Neuronal stem cell (in vitro differentiated cells): Measurements from ENCODE around the gene CCDC97.

Experiments
- DNase-seq: peaks from one replicate; pipeline ENCODE4 v3.0.0-alpha.2; 2013; ENCODE audit warnings: low spot score
- H2AFZ ChIP-seq: one replicate; pipeline ENCODE4 v1.6.1; 2013; ENCODE audit warnings: mild to moderate bottlenecking, low read length, inconsistent platforms
- H2AK5ac ChIP-seq: 2 replicates; pipeline ENCODE4 v1.6.1; 2013; ENCODE audit warnings: low read depth, mild to moderate bottlenecking, inconsistent platforms, low read length, moderate library complexity, mixed read lengths
- H2BK120ac ChIP-seq: 2 replicates; pipeline ENCODE4 v1.6.1; 2013; ENCODE audit warnings: low read depth, mild to moderate bottlenecking, inconsistent platforms, low read length, moderate library complexity, mixed read lengths
- H2BK12ac ChIP-seq: one replicate; pipeline ENCODE4 v1.6.1; 2013; ENCODE audit warnings: low read length, inconsistent platforms
- H2BK15ac ChIP-seq: 2 replicates; pipeline ENCODE4 v1.6.1; 2013; ENCODE audit warnings: mild to moderate bottlenecking, low read length, inconsistent platforms, mixed read lengths
- H2BK5ac ChIP-seq: one replicate; pipeline ENCODE4 v1.6.1; 2013; ENCODE audit warnings: inconsistent platforms, mild to moderate bottlenecking, low read length, moderate library complexity
- H3K14ac ChIP-seq: one replicate; pipeline ENCODE4 v1.6.1; 2013; ENCODE audit warnings: low read length, inconsistent platforms
- H3K18ac ChIP-seq: 2 replicates; pipeline ENCODE4 v1.6.1; 2013; ENCODE audit warnings: low read length, inconsistent platforms
- H3K23ac ChIP-seq: 2 replicates; pipeline ENCODE4 v1.6.1; 2013; ENCODE audit warnings: low read depth, mild to moderate bottlenecking, mixed read lengths, low read length, inconsistent platforms; ENCODE audit not compliant: poor library complexity
- H3K27ac ChIP-seq: replicated peaks from 3 replicates; pipeline ENCODE4 v1.5.1; 2013; ENCODE audit warnings: low read length, inconsistent platforms
- H3K27me3 ChIP-seq, 3 experiments: 2 replicates each; pipeline ENCODE4 v1.6.1; 2013; ENCODE audit warnings: low read length in 3 of 3, mild to moderate bottlenecking in 2 of 3, inconsistent platforms in 1 of 3, low read depth in 1 of 3, mixed read lengths in 1 of 3, moderate library complexity in 1 of 3; ENCODE audit not compliant: control insufficient read depth in 3 of 3, insufficient read depth in 3 of 3
- H3K36me3 ChIP-seq, 2 donors: replicated peaks in 1 of 2; 2 replicates each; pipeline ENCODE4 v1.6.1; 2013; ENCODE audit warnings: low read length in 2 of 2; ENCODE audit not compliant: control insufficient read depth in 2 of 2, insufficient read depth in 2 of 2
- H3K4ac ChIP-seq: 2 replicates; pipeline ENCODE4 v1.6.1; 2013; ENCODE audit warnings: inconsistent platforms, mild to moderate bottlenecking, low read length, moderate library complexity
- H3K4me1 ChIP-seq, 2 donors: 1 replicate in 1 of 2; 2 replicates in 1 of 2; pipeline ENCODE4 v1.6.1; 2013; ENCODE audit warnings: low read length in 2 of 2, low read depth in 1 of 2; ENCODE audit not compliant: control insufficient read depth in 2 of 2, insufficient read depth in 1 of 2
- H3K4me2 ChIP-seq: one replicate; pipeline ENCODE4 v1.6.1; 2013; ENCODE audit warnings: mild to moderate bottlenecking, low read length, inconsistent platforms; ENCODE audit not compliant: insufficient read depth, poor library complexity, severe bottlenecking
- H3K4me3 ChIP-seq, 2 donors: 2 replicates each; pipeline ENCODE4 v1.5.1; 2013; ENCODE audit warnings: low read length in 2 of 2, mild to moderate bottlenecking in 2 of 2, inconsistent platforms in 1 of 2, moderate library complexity in 1 of 2
- H3K79me1 ChIP-seq: one replicate; pipeline ENCODE4 v1.6.1; 2013; ENCODE audit warnings: low read depth, mild to moderate bottlenecking, inconsistent platforms, low read length, moderate library complexity
- H3K9ac ChIP-seq: one replicate; pipeline ENCODE4 v1.6.1; 2013; ENCODE audit warnings: mild to moderate bottlenecking, low read depth, low read length, inconsistent platforms; ENCODE audit not compliant: poor library complexity
- H3K9me3 ChIP-seq, 2 donors: replicated peaks in 1 of 2; 2 replicates each; pipeline versions ENCODE3 to v1.6.1; 2013; ENCODE audit warnings: low read length in 2 of 2, mild to moderate bottlenecking in 2 of 2, inconsistent platforms in 1 of 2, low read depth in 1 of 2, mixed read lengths in 1 of 2, moderate library complexity in 1 of 2; ENCODE audit not compliant: control insufficient read depth in 2 of 2, insufficient read depth in 1 of 2
- H4K8ac ChIP-seq: one replicate; pipeline ENCODE4 v1.6.1; 2013; ENCODE audit warnings: low read depth, mild to moderate bottlenecking, inconsistent platforms, low read length, moderate library complexity
- H4K91ac ChIP-seq: one replicate; pipeline ENCODE4 v1.6.1; 2013; ENCODE audit warnings: low read length, low read depth, mild to moderate bottlenecking, inconsistent platforms; ENCODE audit not compliant: poor library complexity
- WGBS, 2 donors: extraction: QIAGEN DNeasy Blood & Tissue Kit; methylation state at CpG; one replicate each; pipeline ENCODE4 v1.1.7; 2013; ENCODE audit warnings: missing lambda C conversion rate in 2 of 2, mixed read lengths in 1 of 2; ENCODE audit not compliant: insufficient read length in 2 of 2, insufficient replicate concordance in 1 of 2; ENCODE audit errors: extremely low coverage in 2 of 2; 5-methylcytosine and 5-hydroxymethylcytosine counted together

Gene CCDC97

DNA sequence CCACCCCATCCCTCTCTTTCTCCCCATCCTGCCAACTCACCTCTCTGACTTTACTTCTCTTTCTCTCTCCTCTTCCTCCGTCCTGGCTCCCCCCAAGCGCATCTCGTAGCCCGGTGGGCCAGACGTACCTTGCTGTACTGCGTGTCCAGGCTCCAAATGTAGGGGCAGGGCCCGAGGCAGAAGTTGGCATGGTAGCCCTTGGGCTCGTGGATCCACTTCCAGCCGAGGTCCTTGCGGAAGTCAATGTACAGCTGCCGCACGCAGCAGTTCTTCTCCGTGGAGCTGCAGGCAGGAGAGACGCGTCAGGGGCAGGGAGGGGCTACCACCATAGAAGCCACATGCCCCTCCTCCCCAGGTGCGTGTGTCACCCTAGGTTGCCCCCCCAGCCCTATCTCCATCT is 22.0 kb downstream of the CCDC97 start:
- no CpG with 5 or more reads among the region's 16 CpGs for WGBS, 2 donors
- peaks cover 0 to 28% (median 0%) of the 10 kb centered on the region in 3 experiments for H3K27me3 ChIP-seq
- H3K36me3 ChIP-seq, result peaks cover 0 to 3% of the 10 kb centered on the region in 2 donors
- no peak overlapping the region for H4K8ac ChIP-seq
- H3K23ac ChIP-seq, result peak overlapping the region; percentile 14
- H2BK120ac ChIP-seq, result no peak overlapping the region
- H3K9ac ChIP-seq, result peak overlapping the region; percentile 36
- H2AK5ac ChIP-seq, result peak overlapping the region; percentile 58
- no peaks in the 10 kb centered on the region for H3K9me3 ChIP-seq
- H3K4me2 ChIP-seq, result no peak overlapping the region
- no peak overlapping the region for H4K91ac ChIP-seq
- no peak overlapping the region for H3K4ac ChIP-seq
- H2BK15ac ChIP-seq, result no peak overlapping the region
- H3K79me1 ChIP-seq, result no peaks in the 10 kb centered on the region
- no peak overlapping the region for H2BK5ac ChIP-seq
- H3K4me3 ChIP-seq, result no peak overlapping the region
- H2AFZ ChIP-seq, result no peak overlapping the region
- peaks cover 4 to 8% of the 10 kb centered on the region in 2 donors for H3K4me1 ChIP-seq
- no peak overlapping the region for H3K18ac ChIP-seq
- H2BK12ac ChIP-seq, result no peak overlapping the region
- H3K27ac ChIP-seq, result no peak overlapping the region
- H3K14ac ChIP-seq, result no peak overlapping the region
- DNase-seq, result no peak

GRCh38 chr19:41332468-41332867 is 22.5 kb downstream of the CCDC97 start:
- Histone ChIP-seq H2AFZ (no peak overlapping the region), H3K27ac (no peak overlapping the region), H2BK12ac (no peak overlapping the region), H4K8ac (no peak overlapping the region), H2BK15ac (no peak overlapping the region), H3K4me1 (peaks cover 0 to 5% of the 10 kb centered on the region in 2 donors), H2BK5ac (no peak overlapping the region), H3K4ac (no peak overlapping the region), H3K4me2 (no peak overlapping the region), H3K14ac (no peak overlapping the region), H3K23ac (no peak overlapping the region), H3K9me3 (no peaks in the 10 kb centered on the region), H3K18ac (no peak overlapping the region), H3K36me3 (peaks cover 0 to 3% of the 10 kb centered on the region in 2 donors), H4K91ac (no peak overlapping the region), H2AK5ac (no peak overlapping the region), H2BK120ac (no peak overlapping the region), H3K27me3 (peaks cover 0 to 23% (median 0%) of the 10 kb centered on the region in 3 experiments), H3K9ac (no peak overlapping the region), H3K79me1 (no peaks in the 10 kb centered on the region), H3K4me3 (no peak overlapping the region)
- DNase-seq, result no peak
- WGBS, 2 donors, result no CpG with 5 or more reads among the region's 5 CpGs

DNA sequence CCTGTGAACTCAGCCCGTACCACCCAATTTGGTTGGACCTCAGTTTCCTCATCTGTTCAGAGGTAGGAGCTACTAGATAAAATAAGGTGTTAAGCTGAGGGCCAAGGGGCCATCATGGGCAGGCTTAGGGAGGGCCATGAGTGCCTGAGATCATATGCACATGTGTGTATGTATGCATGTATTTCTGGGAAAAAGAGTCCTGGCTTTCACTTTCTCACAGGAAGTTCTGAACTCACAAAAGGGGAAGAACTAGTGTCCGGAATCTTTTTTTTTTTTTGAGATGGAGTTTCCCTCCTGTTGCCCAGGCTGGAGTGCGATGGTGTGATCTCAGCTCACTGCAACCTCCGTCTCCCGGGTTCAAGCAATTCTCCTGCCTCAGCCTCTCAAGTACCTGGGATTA is 24.8 kb downstream of the CCDC97 start:
- no peak overlapping the region for H3K27ac ChIP-seq
- no peak overlapping the region for H3K23ac ChIP-seq
- DNase-seq, result no peak
- no peak overlapping the region for H4K8ac ChIP-seq
- no peak overlapping the region for H2AK5ac ChIP-seq
- H3K14ac ChIP-seq, result no peak overlapping the region
- H3K18ac ChIP-seq, result no peak overlapping the region
- no peaks in the 10 kb centered on the region for H3K36me3 ChIP-seq
- H3K27me3 ChIP-seq, result peaks cover 0 to 18% (median 0%) of the 10 kb centered on the region in 3 experiments
- no CpG with 5 or more reads among the region's 5 CpGs for WGBS, 2 donors
- H3K9me3 ChIP-seq, result no peaks in the 10 kb centered on the region
- H4K91ac ChIP-seq, result no peak overlapping the region
- H3K9ac ChIP-seq, result no peak overlapping the region
- no peak overlapping the region for H2BK12ac ChIP-seq
- H3K79me1 ChIP-seq, result no peaks in the 10 kb centered on the region
- peaks cover 0 to 2% of the 10 kb centered on the region in 2 donors for H3K4me1 ChIP-seq
- H2BK15ac ChIP-seq, result no peak overlapping the region
- no peak overlapping the region for H3K4me2 ChIP-seq
- H3K4ac ChIP-seq, result no peak overlapping the region
- H2BK5ac ChIP-seq, result no peak overlapping the region
- no peak overlapping the region for H2AFZ ChIP-seq
- H3K4me3 ChIP-seq, result no peak overlapping the region
- no peak overlapping the region for H2BK120ac ChIP-seq

DNA sequence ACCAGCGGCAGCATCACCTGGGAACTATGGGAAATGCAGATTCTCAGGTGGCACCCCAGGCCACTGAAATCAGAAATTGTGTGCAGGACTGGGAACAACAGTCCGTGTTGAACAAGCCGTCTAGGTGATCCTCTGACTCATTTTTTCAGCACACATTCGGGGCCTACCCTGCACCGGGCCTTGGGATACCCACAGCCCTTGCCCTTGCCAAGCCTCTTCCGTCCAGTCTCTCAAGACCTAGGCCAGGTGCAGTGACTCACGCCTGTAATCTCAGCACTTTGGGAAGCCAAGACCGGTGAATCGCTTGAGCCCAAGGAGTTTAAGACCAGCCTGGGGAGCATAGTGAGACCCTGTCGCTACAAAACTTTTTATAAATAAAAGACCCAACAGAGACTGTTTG is 25.5 kb downstream of the CCDC97 start:
- Histone ChIP-seq H2BK12ac (no peak overlapping the region), H3K9ac (no peak overlapping the region), H3K4me1 (peaks cover 0 to 2% of the 10 kb centered on the region in 2 donors), H3K36me3 (peaks cover 0 to 1% of the 10 kb centered on the region in 2 donors), H3K4ac (no peak overlapping the region), H2BK5ac (no peak overlapping the region), H4K8ac (no peak overlapping the region), H3K23ac (no peak overlapping the region), H3K18ac (no peak overlapping the region), H2AK5ac (no peak overlapping the region), H3K9me3 (no peaks in the 10 kb centered on the region), H3K4me2 (no peak overlapping the region), H3K27ac (no peak overlapping the region), H3K14ac (no peak overlapping the region), H2BK15ac (no peak overlapping the region), H3K79me1 (no peaks in the 10 kb centered on the region), H3K4me3 (no peak overlapping the region), H3K27me3 (peaks cover 0 to 17% (median 0%) of the 10 kb centered on the region in 3 experiments), H4K91ac (no peak overlapping the region), H2AFZ (no peak overlapping the region), H2BK120ac (no peak overlapping the region)
- no peak for DNase-seq
- no CpG with 5 or more reads among the region's 10 CpGs for WGBS, 2 donors
